Prostate gland (tissue), 2 donors: ENCODE data around the gene ADAMTS19. TPM values are rescaled to one million over a fixed set of nuclear protein-coding genes. Genes with fewer than 3 reads are reported as not detected.

ENCODE experiments used
- DNase-seq: peaks from one replicate; pipeline ENCODE4 v3.0.0-alpha.2; 2019; ENCODE audit warnings: low spot score
- H3K27ac ChIP-seq, 2 donors: fragments of 200-600 bp; sonication (generic); 2 replicates each; pipeline ENCODE4 v1.5.1; 2017 to 2019
- H3K27me3 ChIP-seq: fragments of 200-600 bp; sonication (generic); replicated peaks from 2 replicates; pipeline ENCODE4 v1.5.1; 2019; ENCODE audit not compliant: insufficient read depth
- H3K36me3 ChIP-seq, 2 donors: fragments of 200-600 bp; sonication (generic); 1 replicate in 1 of 2; 2 replicates in 1 of 2; pipeline versions ENCODE4 v1.5.1 to v1.8.1; 2017 to 2019
- H3K4me1 ChIP-seq: fragments of 200-600 bp; sonication (generic); replicated peaks from 2 replicates; pipeline ENCODE4 v1.5.1; 2019
- H3K4me3 ChIP-seq, 2 donors: fragments of 200-600 bp; sonication (generic); 2 replicates each; pipeline ENCODE4 v1.5.1; 2017 to 2019
- H3K9me3 ChIP-seq: fragments of 200-600 bp; sonication (generic); 2 replicates; pipeline ENCODE4 v1.5.1; 2017
- CTCF ChIP-seq, 4 experiments: fragments of 200-600 bp in 2 of 4; fragments of 450-650 bp in 2 of 4; sonication (generic) in 2 of 4; IDR thresholded peaks; 1 replicate in 3 of 4; 2 replicates in 1 of 4; pipeline ENCODE4 v1.5.1; 2016 to 2019; ENCODE audit warnings: antibody characterized with exemption in 4 of 4, mild to moderate bottlenecking in 2 of 4, moderate library complexity in 2 of 4
- POLR2A ChIP-seq: fragments of 450-650 bp; IDR thresholded peaks from one replicate; pipeline ENCODE4 v1.6.1; 2016; ENCODE audit warnings: antibody characterized with exemption, mild to moderate bottlenecking
- POLR2AphosphoS5 ChIP-seq: sonication (generic); formaldehyde crosslinking; IDR thresholded peaks from one replicate; pipeline ENCODE4 v1.6.1; 2017; ENCODE audit warnings: antibody characterized with exemption
- WGBS: methylation state at CpG from one replicate; pipeline ENCODE4 v1.1.5; 2018; 5-methylcytosine and 5-hydroxymethylcytosine counted together
- intact Hi-C: fragments of 100-400 bp; cut with DNase I; formaldehyde crosslinking; loops from one replicate; pipeline ENCODE4 v1.14.2; 2022
- total RNA-seq, 2 donors: library from RNA; depleted of rRNA; stranded (reverse); fragments of >200 nt; gene quantifications; one replicate each; pipeline ENCODE4 v1.1.0, GENCODE V29; 2016

ADAMTS19 gene
- total RNA-seq, 2 donors from 2014 or later = 1.3 to 3.0 TPM

DNA sequence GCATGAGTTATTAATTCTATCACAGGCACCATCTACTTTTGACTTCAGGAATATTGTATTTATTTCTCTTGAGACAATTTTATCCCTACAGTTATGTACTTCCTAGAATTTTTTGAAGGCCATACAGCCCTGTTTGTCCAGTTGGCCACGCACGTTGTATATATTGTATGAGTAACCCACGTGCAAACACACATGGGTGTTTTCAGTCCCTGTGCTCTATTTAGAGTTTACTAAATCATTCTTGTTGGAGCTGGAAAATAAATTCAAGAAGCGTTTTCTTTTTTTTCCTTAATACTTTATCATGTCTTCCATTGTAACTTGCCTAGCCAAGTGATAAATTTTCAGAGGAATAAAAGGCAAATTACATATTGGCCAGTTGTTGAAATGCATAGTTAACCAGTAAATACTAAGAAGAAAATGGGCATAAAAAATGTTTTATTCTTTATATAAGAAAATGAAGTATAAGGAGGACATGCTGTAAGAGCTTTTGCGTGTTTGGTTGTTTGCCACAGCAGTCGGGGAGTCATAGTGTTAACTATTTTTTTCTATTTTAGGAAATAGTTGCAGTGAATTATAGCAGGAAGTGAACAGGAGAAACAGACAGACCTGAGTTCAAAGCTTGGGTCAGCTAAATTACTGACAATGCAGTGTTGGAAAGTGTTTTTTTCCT lies 201.4 kb downstream of the ADAMTS19 start:
- intact Hi-C loops = no loop called here
- Histone ChIP-seq H3K4me3 (no peak overlapping the region), H3K9me3 (no peaks in the 10 kb centered on the region), H3K27me3 (no peaks in the 10 kb centered on the region), H3K4me1 (no peaks in the 10 kb centered on the region), H3K27ac (no peak overlapping the region), H3K36me3 (no peaks in the 10 kb centered on the region)
- TF ChIP-seq POLR2A = no peak
- TF ChIP-seq CTCF (IDR thresholded peaks at IDR 0.05) = no peak
- no peak for TF ChIP-seq POLR2AphosphoS5
- no peak for DNase-seq
- WGBS = 84% methylated on average over 6 of the region's 6 CpGs

DNA sequence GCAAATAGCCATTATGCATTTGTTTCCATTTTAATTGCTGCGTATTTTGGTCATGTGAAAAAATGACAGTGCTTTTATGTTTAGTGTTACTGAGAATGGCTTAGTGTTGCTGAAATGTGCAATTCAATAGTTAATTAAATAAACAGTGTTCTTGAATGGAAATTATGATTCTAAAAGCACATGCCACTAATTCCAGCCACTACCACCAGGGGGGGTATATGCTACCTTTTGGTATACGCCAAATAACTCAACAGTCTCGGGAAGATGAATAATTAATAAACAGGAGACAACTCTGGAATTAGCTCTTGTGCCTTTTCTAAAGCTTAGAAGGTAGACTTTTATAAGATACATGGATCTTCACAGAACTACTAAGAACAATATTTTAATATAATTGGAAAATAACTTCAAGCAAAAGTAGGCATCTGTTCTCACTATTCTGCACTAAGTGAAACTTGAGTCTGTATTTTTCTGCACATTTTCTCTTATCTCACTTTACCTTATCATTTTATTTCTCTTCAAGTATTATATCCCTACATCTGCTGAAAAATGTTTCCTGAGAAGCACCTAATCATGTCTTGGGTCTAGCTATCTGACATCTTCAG lies 204.3 kb downstream of the ADAMTS19 start:
- no peak for TF ChIP-seq POLR2A
- TF ChIP-seq CTCF (IDR thresholded peaks at IDR 0.05) = peak in 3 of 4 experiments; percentile 18 to 25 (median 25)
- no peak overlapping the region for H3K27ac ChIP-seq
- no peaks in the 10 kb centered on the region for H3K4me1 ChIP-seq
- H3K36me3 ChIP-seq = no peaks in the 10 kb centered on the region
- no peak for DNase-seq
- 81% methylated on average over 3 of the region's 3 CpGs for WGBS
- H3K4me3 ChIP-seq = no peak overlapping the region
- H3K9me3 ChIP-seq = no peaks in the 10 kb centered on the region
- H3K27me3 ChIP-seq = no peaks in the 10 kb centered on the region
- intact Hi-C loops = no loop called here

DNA sequence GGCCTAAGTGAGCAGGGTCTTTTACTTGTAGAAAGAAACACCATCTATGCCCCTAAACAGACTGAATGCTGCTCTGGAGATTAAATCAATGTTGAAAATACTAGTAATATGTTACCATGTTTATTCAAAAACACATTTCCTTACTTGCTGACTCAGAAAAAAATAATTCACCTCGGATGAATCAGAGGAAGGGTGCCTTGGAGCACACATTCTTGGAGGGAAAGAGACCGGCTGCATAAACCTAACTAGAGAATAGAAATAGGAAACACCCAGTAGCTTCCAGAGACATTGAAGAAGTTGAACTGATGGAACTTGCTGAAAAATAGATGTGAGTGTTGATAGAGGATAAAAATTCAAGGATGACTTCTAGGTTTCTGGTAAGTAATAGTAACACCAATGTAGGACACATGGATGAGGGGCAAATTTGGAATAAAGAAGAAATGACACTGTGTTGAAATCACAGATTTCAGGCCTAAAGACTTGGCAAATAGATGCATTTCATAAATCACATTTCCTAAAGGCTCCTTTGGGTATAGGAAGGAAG lies 210.9 kb downstream of the ADAMTS19 start:
- no peak overlapping the region for H3K4me3 ChIP-seq
- no peaks in the 10 kb centered on the region for H3K36me3 ChIP-seq
- no peaks in the 10 kb centered on the region for H3K9me3 ChIP-seq
- no peak overlapping the region for H3K27ac ChIP-seq
- no peaks in the 10 kb centered on the region for H3K27me3 ChIP-seq
- no peaks in the 10 kb centered on the region for H3K4me1 ChIP-seq
- TF ChIP-seq POLR2A (no peak), CTCF (IDR thresholded peaks at IDR 0.05) (no peak), POLR2AphosphoS5 (no peak)
- WGBS = 76% methylated on average over 2 of the region's 2 CpGs
- intact Hi-C loops = no loop called here
- DNase-seq = no peak

GRCh38 chr5:129672006-129672405 lies 211.9 kb downstream of the ADAMTS19 start:
- no peaks in the 10 kb centered on the region for H3K36me3 ChIP-seq
- intact Hi-C loops = no loop called here
- DNase-seq = no peak
- H3K9me3 ChIP-seq = no peaks in the 10 kb centered on the region
- H3K27me3 ChIP-seq = no peaks in the 10 kb centered on the region
- H3K4me1 ChIP-seq = no peaks in the 10 kb centered on the region
- no peak overlapping the region for H3K4me3 ChIP-seq
- H3K27ac ChIP-seq = no peak overlapping the region
- TF ChIP-seq CTCF (IDR thresholded peaks at IDR 0.05) (no peak), POLR2A (no peak), POLR2AphosphoS5 (no peak)
- WGBS = 72% methylated on average over 2 of the region's 2 CpGs

DNA sequence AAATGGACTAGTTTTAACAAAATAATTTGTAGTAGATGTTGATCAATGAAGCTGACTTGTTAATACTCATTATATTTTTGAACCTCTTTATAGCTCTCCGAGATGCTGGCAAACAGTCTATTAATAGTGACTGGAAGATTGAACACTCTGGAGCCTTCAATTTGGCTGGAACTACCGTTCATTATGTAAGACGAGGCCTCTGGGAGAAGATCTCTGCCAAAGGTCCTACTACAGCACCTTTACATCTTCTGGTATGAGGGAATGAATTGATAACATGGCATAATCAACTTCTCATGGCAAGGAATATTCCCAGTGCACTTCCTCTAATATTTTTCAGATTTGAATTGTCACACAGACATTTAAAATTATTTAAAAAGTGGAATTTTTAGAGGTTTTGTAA lies 219.6 kb downstream of the ADAMTS19 start:
- DNase-seq = no peak
- WGBS = 72% methylated on average over 3 of the region's 3 CpGs
- intact Hi-C loops = no loop called here
- Histone ChIP-seq H3K36me3 (no peaks in the 10 kb centered on the region), H3K4me3 (no peak overlapping the region), H3K9me3 (no peaks in the 10 kb centered on the region), H3K4me1 (no peaks in the 10 kb centered on the region), H3K27me3 (no peaks in the 10 kb centered on the region), H3K27ac (no peak overlapping the region)
- no peak for TF ChIP-seq POLR2A
- TF ChIP-seq POLR2AphosphoS5 = no peak
- no peak for TF ChIP-seq CTCF (IDR thresholded peaks at IDR 0.05)
